B cell (primary cell): ENCODE measurements around the gene ERC2. TPM values are rescaled to one million over a fixed set of nuclear protein-coding genes. Genes with fewer than 3 reads are reported as not detected.

Experiments
- ATAC-seq: fragments of 200-7000 bp; cut with Tn5 transposase; one replicate; pipeline ENCODE4 v1.10.0; 2021; ENCODE audit warnings: low read depth, mild to moderate bottlenecking, moderate number of reproducible peaks, moderate library complexity
- CTCF ChIA-PET: fragments of 350-600 bp; sonication (Branson Sonifier 250); formaldehyde crosslinking; loops from one replicate; lab custom pipeline; 2021; ENCODE audit warnings: antibody characterized with exemption, inconsistent platforms; lab: Charles Lee
- POLR2A ChIA-PET: fragments of 350-600 bp; sonication (Branson Sonifier 250); formaldehyde crosslinking; loops from one replicate; lab custom pipeline; 2021; ENCODE audit warnings: antibody characterized with exemption; lab: Charles Lee
- DNase-seq: peaks from one replicate; pipeline ENCODE4 v3.0.0; 2013
- H2AFZ ChIP-seq: 2 replicates; pipeline ENCODE4 v1.6.1; 2012; ENCODE audit warnings: mild to moderate bottlenecking, low read depth, low read length; ENCODE audit not compliant: insufficient read depth, poor library complexity, severe bottlenecking
- H3K27ac ChIP-seq, 2 donors: 1 replicate in 1 of 2; 2 replicates in 1 of 2; pipeline ENCODE4 v1.5.1; 2012 to 2013; ENCODE audit warnings: low read length in 2 of 2, mild to moderate bottlenecking in 2 of 2, moderate library complexity in 1 of 2
- H3K27me3 ChIP-seq, 4 experiments: fragments of 200-600 bp in 1 of 4; sonication (generic) in 1 of 4; replicated peaks in 1 of 4; 1 replicate in 2 of 4; 2 replicates in 2 of 4; pipeline versions ENCODE4 v1.6.1 to v1.7.0; 2013 to 2016; ENCODE audit warnings: low read length in 3 of 4, mild to moderate bottlenecking in 2 of 4, mixed read lengths in 1 of 4, moderate library complexity in 1 of 4; ENCODE audit not compliant: insufficient read depth in 4 of 4, control insufficient read depth in 3 of 4; ENCODE audit errors: control extremely low read depth in 1 of 4
- H3K36me3 ChIP-seq, 2 experiments: replicated peaks in 1 of 2; 1 replicate in 1 of 2; 2 replicates in 1 of 2; pipeline versions ENCODE4 v1.6.1 to v1.7.1; 2013; ENCODE audit warnings: low read length in 1 of 2; ENCODE audit not compliant: insufficient read depth in 2 of 2, control insufficient read depth in 1 of 2; ENCODE audit errors: control extremely low read depth in 1 of 2, extremely low read depth in 1 of 2
- H3K4me1 ChIP-seq, 2 donors: fragments of 200-600 bp in 1 of 2; sonication (generic) in 1 of 2; 1 replicate in 1 of 2; 2 replicates in 1 of 2; pipeline versions ENCODE4 v1.5.1 to v1.6.1; 2013 to 2017; ENCODE audit warnings: low read length in 2 of 2; ENCODE audit not compliant: control insufficient read depth in 2 of 2, insufficient read depth in 2 of 2
- H3K4me2 ChIP-seq: replicated peaks from 2 replicates; pipeline ENCODE3; 2012; ENCODE audit warnings: mild to moderate bottlenecking, low read depth, low read length; ENCODE audit not compliant: poor library complexity, severe bottlenecking
- H3K4me3 ChIP-seq, 5 experiments: fragments of 200-600 bp in 1 of 5; sonication (generic) in 1 of 5; 1 replicate in 3 of 5; 2 replicates in 2 of 5; pipeline versions ENCODE4 v1.5.1 to v1.7.0; 2011 to 2016; ENCODE audit warnings: low read length in 4 of 5, mild to moderate bottlenecking in 4 of 5, low read depth in 2 of 5, control low read depth in 1 of 5, moderate library complexity in 1 of 5; ENCODE audit not compliant: insufficient read depth in 1 of 5; ENCODE audit errors: control extremely low read depth in 1 of 5, extremely low read depth in 1 of 5
- H3K79me2 ChIP-seq: fragments of 200-600 bp; sonication (generic); one replicate; pipeline ENCODE4 v1.6.0; 2016; ENCODE audit warnings: low read length; ENCODE audit not compliant: control insufficient read depth, insufficient read depth
- H3K9ac ChIP-seq: fragments of 200-600 bp; sonication (generic); 2 replicates; pipeline ENCODE4 v1.6.1; 2017; ENCODE audit warnings: mild to moderate bottlenecking, low read length, moderate library complexity
- H3K9me3 ChIP-seq, 3 donors: one replicate each; pipeline versions ENCODE4 v1.6.1 to v1.7.1; 2013; ENCODE audit warnings: low read length in 2 of 3; ENCODE audit not compliant: control insufficient read depth in 2 of 3, insufficient read depth in 1 of 3; ENCODE audit errors: control extremely low read depth in 1 of 3
- H4K20me1 ChIP-seq: 2 replicates; pipeline ENCODE4 v1.6.0; 2012; ENCODE audit warnings: mild to moderate bottlenecking, low read length; ENCODE audit not compliant: insufficient read depth, control insufficient read depth, poor library complexity, severe bottlenecking
- H3K27ac Mint-ChIP-seq: one replicate; pipeline ENCODE4 v1.8.0; 2021; ENCODE audit warnings: mixed read lengths
- H3K27me3 Mint-ChIP-seq: one replicate; pipeline ENCODE4 v1.8.0; 2021; ENCODE audit warnings: mixed read lengths
- H3K4me1 Mint-ChIP-seq: one replicate; pipeline ENCODE4 v1.8.0; 2021; ENCODE audit warnings: mixed read lengths
- H3K4me3 Mint-ChIP-seq: one replicate; pipeline ENCODE4 v1.8.0; 2021; ENCODE audit warnings: mixed read lengths
- H3K9me3 Mint-ChIP-seq: one replicate; pipeline ENCODE4 v1.8.0; 2022; ENCODE audit warnings: mixed read lengths; ENCODE audit not compliant: insufficient read depth
- EZH2 ChIP-seq: IDR thresholded peaks from 2 replicates; pipeline ENCODE4 v1.6.1; 2012; ENCODE audit warnings: borderline replicate concordance, low read depth, mild to moderate bottlenecking, moderate library complexity, low read length; ENCODE audit not compliant: insufficient read depth, poor library complexity, severe bottlenecking
- WGBS: methylation state at CpG from one replicate; pipeline ENCODE4 v1.1.5; 2013; ENCODE audit warnings: missing lambda C conversion rate; ENCODE audit not compliant: insufficient coverage; 5-methylcytosine and 5-hydroxymethylcytosine counted together
- intact Hi-C: fragments of 100-400 bp; cut with micrococcal nuclease; formaldehyde crosslinking; loops from one replicate; pipeline ENCODE4 v1.10.0; 2022
- polyA plus RNA-seq: library from polyadenylated mRNA; depleted of rRNA; stranded (reverse); fragments of >200 nt; gene quantifications from 2 replicates; pipeline ENCODE4 v1.2.3, GENCODE V29; 2012
- total RNA-seq, 2 donors: library from RNA; stranded (reverse); fragments of 120-200 nt in 1 of 2; gene quantifications; 1 replicate in 1 of 2; 2 replicates in 1 of 2; pipeline versions ENCODE4 v1.2.3 to v1.2.4, GENCODE V29; 2013 to 2022
- TF ChIP-seq, protein P1 (sequence below): fragments of 200-600 bp; IDR thresholded peaks from one replicate; pipeline ENCODE4 v1.8.0; 2022; ENCODE audit warnings: antibody characterized with exemption, mild to moderate bottlenecking

The ERC2 gene
- total and polyA plus RNA-seq, 2 donors (not counting 1 experiment from before 2014, with no cell fraction given) = not detected

DNA sequence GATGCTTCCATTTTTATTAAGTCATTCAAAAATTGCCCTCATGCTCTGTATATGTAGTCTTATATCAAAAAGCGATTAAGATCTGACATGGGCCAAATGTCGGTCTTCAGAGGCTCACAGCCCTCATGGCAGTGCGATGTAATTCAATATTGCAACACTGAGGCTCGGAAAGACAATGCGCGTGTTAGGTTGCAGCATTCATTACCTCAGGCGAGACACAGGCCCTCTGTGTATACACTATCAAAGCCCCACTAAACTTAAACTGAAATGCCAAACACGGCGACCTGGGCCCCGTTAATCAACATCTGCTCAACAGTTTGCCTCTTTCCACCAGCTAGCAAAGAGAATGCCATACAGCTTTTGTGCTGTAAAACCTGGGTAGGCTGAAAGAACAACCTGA is 413.4 kb downstream of the ERC2 start:
- H3K4me1 ChIP-seq = no peaks in the 10 kb centered on the region
- H3K9me3 ChIP-seq = no peaks in the 10 kb centered on the region
- H3K79me2 ChIP-seq = no peaks in the 10 kb centered on the region
- no peak overlapping the region for H3K4me2 ChIP-seq
- no peak overlapping the region for H3K9ac ChIP-seq
- POLR2A ChIA-PET = no interaction called here
- 86% methylated on average over 10 of the region's 10 CpGs for WGBS
- no peak for ATAC-seq
- no peaks in the 10 kb centered on the region for H4K20me1 ChIP-seq
- no peak for DNase-seq
- intact Hi-C loops = no loop called here
- Mint-ChIP-seq H3K4me3 (no peak overlapping the region), H3K4me1 (no peaks in the 10 kb centered on the region), H3K27me3 (no peaks in the 10 kb centered on the region), H3K9me3 (no peaks in the 10 kb centered on the region), H3K27ac (no peak overlapping the region)
- H3K27me3 ChIP-seq = no peaks in the 10 kb centered on the region
- no peak overlapping the region for H3K27ac ChIP-seq
- H2AFZ ChIP-seq = no peak overlapping the region
- CTCF ChIA-PET = no interaction called here
- no peaks in the 10 kb centered on the region for H3K36me3 ChIP-seq
- TF ChIP-seq, protein P1, sequence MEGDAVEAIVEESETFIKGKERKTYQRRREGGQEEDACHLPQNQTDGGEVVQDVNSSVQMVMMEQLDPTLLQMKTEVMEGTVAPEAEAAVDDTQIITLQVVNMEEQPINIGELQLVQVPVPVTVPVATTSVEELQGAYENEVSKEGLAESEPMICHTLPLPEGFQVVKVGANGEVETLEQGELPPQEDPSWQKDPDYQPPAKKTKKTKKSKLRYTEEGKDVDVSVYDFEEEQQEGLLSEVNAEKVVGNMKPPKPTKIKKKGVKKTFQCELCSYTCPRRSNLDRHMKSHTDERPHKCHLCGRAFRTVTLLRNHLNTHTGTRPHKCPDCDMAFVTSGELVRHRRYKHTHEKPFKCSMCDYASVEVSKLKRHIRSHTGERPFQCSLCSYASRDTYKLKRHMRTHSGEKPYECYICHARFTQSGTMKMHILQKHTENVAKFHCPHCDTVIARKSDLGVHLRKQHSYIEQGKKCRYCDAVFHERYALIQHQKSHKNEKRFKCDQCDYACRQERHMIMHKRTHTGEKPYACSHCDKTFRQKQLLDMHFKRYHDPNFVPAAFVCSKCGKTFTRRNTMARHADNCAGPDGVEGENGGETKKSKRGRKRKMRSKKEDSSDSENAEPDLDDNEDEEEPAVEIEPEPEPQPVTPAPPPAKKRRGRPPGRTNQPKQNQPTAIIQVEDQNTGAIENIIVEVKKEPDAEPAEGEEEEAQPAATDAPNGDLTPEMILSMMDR = no peak
- TF ChIP-seq EZH2 = no peak
- H3K4me3 ChIP-seq = no peak overlapping the region

DNA sequence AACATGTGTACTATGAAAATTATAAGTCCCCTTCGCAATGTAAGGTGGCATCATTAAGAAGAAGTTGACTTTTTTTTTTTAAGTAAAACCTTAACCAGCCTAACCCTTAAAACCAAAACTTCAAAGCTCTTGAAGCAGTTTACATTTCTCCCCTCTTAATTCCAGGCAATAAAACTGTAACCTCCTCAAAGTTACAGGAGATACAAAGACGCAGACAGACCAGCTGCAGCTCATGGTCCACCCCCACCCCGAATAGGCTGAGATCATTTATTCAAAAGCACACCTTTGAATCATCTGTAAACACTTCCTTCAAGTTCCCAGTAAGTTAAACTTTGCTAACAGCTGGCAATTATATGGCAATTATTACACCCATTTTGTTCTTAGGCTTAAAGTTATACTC is 414.5 kb downstream of the ERC2 start:
- no peak overlapping the region for H3K27ac Mint-ChIP-seq
- no peak overlapping the region for H3K27ac ChIP-seq
- H3K4me2 ChIP-seq = no peak overlapping the region
- H3K4me1 ChIP-seq = no peaks in the 10 kb centered on the region
- no peaks in the 10 kb centered on the region for H3K27me3 ChIP-seq
- intact Hi-C loops = no loop called here
- H2AFZ ChIP-seq = no peak overlapping the region
- H4K20me1 ChIP-seq = no peaks in the 10 kb centered on the region
- ChIA-PET POLR2A (no interaction called here), CTCF (interaction anchor here (0.7 kb wide), 1 partner anchor 11 kb away, joined by 3 read pairs; no protein-coding TSS in a partner anchor)
- no peaks in the 10 kb centered on the region for H3K27me3 Mint-ChIP-seq
- no peaks in the 10 kb centered on the region for H3K9me3 Mint-ChIP-seq
- no peak overlapping the region for H3K4me3 Mint-ChIP-seq
- no peak overlapping the region for H3K4me3 ChIP-seq
- no peaks in the 10 kb centered on the region for H3K36me3 ChIP-seq
- no peaks in the 10 kb centered on the region for H3K9me3 ChIP-seq
- no peak for ATAC-seq
- no peaks in the 10 kb centered on the region for H3K4me1 Mint-ChIP-seq
- H3K79me2 ChIP-seq = no peaks in the 10 kb centered on the region
- WGBS = 71% methylated on average over 2 of the region's 3 CpGs
- no peak for TF ChIP-seq EZH2
- TF ChIP-seq, protein P1 = no peak
- no peak overlapping the region for H3K9ac ChIP-seq
- no peak for DNase-seq
